Activated CD8-positive, alpha-beta memory T cell treated with anti-CD3 and anti-CD28 coated beads, Interleukin-2, amount 50 U/mL, for 4 hours (primary cell): Measurements from ENCODE around the gene OR2T35.

Experiments
- DNase-seq: peaks from one replicate; pipeline ENCODE4 v3.0.0-alpha.2; 2020

Gene OR2T35

GRCh38 chr1:248625166-248625565, 19.9 kb downstream of the OR2T35 start:
- DNase-seq, result no peak

- DNase-seq, result no peak
Measured at GRCh38 chr1:248622570-248623001, 22.5 kb downstream of the OR2T35 start.

GRCh38 chr1:248621770-248622169, 23.3 kb downstream of the OR2T35 start:
- no peak for DNase-seq

DNA sequence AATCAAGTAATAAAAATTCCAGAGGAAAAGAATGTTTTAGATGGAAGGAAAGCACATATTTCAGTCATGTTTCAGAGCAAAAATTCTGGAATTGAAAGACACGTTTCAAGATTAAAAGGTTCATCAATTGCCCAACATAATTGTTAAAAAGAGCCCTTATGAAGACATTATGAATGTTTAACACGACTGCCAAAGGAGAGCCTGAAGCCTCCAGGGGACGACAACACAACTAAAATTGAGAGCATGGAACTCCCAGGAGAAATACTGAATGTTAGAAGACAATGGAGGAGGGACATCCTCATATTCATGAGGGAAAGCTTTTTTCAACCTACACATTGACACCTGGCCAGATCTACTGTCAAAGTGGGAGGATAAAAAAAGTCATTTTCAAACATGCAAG, 26.2 kb downstream of the OR2T35 start:
- DNase-seq, result peak; percentile 48

GRCh38 chr1:248618119-248618518, 27.0 kb downstream of the OR2T35 start:
- DNase-seq, result no peak

- DNase-seq, result no peak
Measured at GRCh38 chr1:248613742-248614141, 31.3 kb downstream of the OR2T35 start.

GRCh38 chr1:248611883-248612414, 33.1 kb downstream of the OR2T35 start:
- DNase-seq, result no peak

DNA sequence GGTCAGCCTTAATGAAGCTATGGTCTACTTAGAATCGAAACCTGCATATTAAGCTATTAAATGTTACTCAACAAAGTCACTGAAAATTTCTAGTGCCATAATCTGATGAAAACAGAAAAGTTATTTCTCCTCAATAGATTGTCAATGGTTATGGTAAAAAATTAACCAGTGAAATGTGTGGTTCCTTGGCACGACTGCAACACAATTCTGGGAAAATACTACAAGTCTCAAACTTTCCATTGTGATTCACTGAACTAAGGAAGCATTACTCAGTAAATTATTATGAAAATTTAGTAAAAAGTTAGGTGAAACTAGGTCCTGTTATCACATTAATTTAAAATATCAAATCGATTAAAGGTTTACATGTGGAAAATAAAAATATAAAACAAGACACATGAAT, 34.8 kb downstream of the OR2T35 start:
- no peak for DNase-seq

GRCh38 chr1:248599396-248599795, 45.7 kb downstream of the OR2T35 start:
- DNase-seq, result no peak

DNA sequence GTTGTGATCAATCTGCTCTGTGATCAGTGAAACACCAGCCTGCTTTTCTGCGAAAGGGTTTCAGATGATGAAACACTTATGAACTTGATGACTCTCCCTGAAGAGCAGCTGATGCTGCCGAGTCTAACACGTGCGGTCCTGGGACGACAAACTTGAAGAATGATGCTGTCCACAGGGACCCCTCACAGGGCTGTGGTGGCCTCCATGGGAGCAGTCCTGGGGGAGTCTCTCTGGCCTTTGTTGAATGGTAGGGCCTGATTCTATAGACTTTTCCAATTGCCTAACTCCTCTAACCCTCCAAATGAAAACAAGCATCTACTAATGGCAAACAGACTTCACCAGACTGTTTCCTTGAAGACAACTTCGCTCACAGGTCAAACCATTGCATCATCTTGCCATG, 47.5 kb downstream of the OR2T35 start, which contains the start of gene OR2T10:
Gene OR2T10 (minus strand): TSS at position 112 of the 400 bp plus-strand sequence. CDS start 3,932 bp downstream, outside the sequence.
- no peak for DNase-seq

DNA sequence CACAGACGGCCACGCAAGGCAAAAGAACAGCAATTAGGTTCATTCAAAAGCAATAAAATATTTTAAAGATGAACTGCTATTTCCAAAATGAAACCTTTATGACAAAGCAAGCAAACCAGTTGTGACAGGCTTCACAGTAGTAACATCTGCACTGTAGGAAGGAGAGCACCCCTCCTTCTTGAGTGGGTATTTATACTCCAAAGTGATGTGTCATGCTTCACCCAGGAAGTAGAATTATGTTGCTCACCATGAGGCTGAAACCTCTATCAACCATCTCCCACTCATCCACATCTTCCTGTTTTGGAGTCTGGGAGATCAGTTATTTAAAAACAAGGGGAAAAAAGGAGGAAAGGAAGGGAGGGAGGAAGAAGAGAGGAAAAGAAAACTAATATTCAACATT, 48.5 kb downstream of the OR2T35 start:
- DNase-seq, result no peak

DNA sequence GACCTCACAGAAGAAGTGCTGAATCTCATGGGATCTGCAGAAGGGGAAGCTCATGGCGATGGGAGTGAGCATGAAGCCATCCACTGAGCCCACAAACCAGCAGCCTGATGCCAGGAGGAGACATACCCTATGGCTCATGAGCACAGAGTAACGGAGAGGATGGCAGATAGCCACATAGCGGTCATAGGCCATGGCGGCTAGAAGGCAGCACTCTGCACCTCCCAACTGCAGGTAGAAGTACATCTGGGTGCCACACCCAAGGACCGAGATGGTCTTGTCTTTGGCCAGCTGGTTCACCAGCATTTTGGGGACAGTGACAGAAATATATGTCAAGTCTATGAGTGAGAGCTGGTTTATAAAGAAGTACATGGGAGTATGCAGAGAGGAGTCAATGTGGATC, 51.9 kb downstream of the OR2T35 start:
- DNase-seq, result no peak

GRCh38 chr1:248592655-248593054, 52.4 kb downstream of the OR2T35 start:
- no peak for DNase-seq

DNA sequence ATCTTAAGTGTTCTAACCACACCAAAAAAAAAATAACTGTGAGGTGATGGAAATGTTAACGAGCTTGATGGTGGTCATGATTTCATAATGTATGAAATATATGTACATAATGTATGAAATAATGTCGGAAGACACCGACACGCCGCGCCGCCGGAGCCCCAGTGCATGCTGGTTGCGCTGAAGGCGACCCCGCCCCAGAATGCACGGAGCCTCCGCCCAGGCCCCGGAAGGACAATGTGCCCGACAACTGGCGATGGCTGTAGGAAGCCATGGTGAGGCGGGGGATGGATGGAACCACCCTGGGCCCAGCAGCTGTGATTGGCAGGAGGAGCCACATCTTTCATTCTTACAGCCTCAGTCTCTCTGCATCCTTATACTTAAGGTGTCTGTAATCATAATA, 55.0 kb downstream of the OR2T35 start:
- no peak for DNase-seq

DNA sequence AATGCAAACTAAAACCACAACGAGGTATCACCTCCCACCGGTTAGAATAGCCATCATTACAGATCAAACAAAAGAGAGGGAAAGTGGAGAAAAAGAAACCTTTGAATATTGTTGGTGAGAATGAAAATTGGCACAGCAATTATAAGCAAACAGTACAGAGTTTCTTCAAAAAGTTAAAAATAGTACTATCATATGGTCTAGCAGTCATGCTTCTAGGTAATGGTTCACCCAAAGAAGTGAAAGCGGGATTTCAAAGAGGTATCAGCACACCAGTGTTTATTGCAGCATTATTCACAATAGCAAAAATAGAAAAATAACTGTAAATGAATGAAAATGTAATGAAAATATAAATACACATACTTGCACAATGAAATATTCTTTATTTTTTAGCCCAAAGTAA, 55.7 kb downstream of the OR2T35 start:
- no peak for DNase-seq
